Smooth muscle cell (in vitro differentiated cells): ENCODE measurements around the gene GBP5. TPM values are rescaled to one million over a fixed set of nuclear protein-coding genes. Genes with fewer than 3 reads are reported as not detected.

Source experiments
- DNase-seq: peaks from one replicate; lab custom pipeline; 2025; ENCODE audit not compliant: unreplicated experiment; lab: John Stamatoyannopoulos, UW
- H2AFZ ChIP-seq: fragments of 200-600 bp; sonication (generic); 2 replicates; pipeline ENCODE4 v1.6.0; 2016; ENCODE audit warnings: antibody characterized with exemption, low read depth, mild to moderate bottlenecking
- H3F3A ChIP-seq: fragments of 200-600 bp; sonication (generic); 2 replicates; pipeline ENCODE4 v1.6.0; 2017; ENCODE audit warnings: antibody characterized with exemption, low read depth
- H3K27ac ChIP-seq: fragments of 200-600 bp; sonication (generic); 2 replicates; pipeline ENCODE4 v1.5.1; 2016; ENCODE audit warnings: low read depth, mild to moderate bottlenecking
- H3K27me3 ChIP-seq: fragments of 200-600 bp; sonication (generic); 2 replicates; pipeline ENCODE4 v1.6.1; 2016; ENCODE audit warnings: low read depth, mild to moderate bottlenecking
- H3K36me3 ChIP-seq: fragments of 200-600 bp; sonication (generic); 2 replicates; pipeline ENCODE4 v1.5.1; 2016; ENCODE audit warnings: low read depth
- H3K4me1 ChIP-seq: fragments of 200-600 bp; sonication (generic); 2 replicates; pipeline ENCODE4 v1.5.1; 2016; ENCODE audit warnings: low read depth
- H3K4me2 ChIP-seq: fragments of 200-600 bp; sonication (generic); 2 replicates; pipeline ENCODE4 v1.6.0; 2016; ENCODE audit warnings: mild to moderate bottlenecking
- H3K4me3 ChIP-seq: fragments of 200-600 bp; sonication (generic); 2 replicates; pipeline ENCODE4 v1.5.1; 2016; ENCODE audit warnings: mild to moderate bottlenecking
- H3K79me2 ChIP-seq: fragments of 200-600 bp; sonication (generic); 2 replicates; pipeline ENCODE4 v1.6.0; 2016; ENCODE audit warnings: low read depth, mild to moderate bottlenecking
- H3K9ac ChIP-seq: fragments of 200-600 bp; sonication (generic); 2 replicates; pipeline ENCODE4 v1.6.0; 2016; ENCODE audit warnings: low read depth
- H3K9me3 ChIP-seq: fragments of 200-600 bp; sonication (generic); replicated peaks from 2 replicates; pipeline ENCODE4 v1.5.1; 2016; ENCODE audit warnings: low read depth
- H4K20me1 ChIP-seq: fragments of 200-600 bp; sonication (generic); 2 replicates; pipeline ENCODE4 v1.6.0; 2016; ENCODE audit warnings: low read depth
- WGBS: methylation state at CpG from one replicate; pipeline ENCODE4 v1.1.7; 2016; ENCODE audit warnings: low lambda C conversion rate; 5-methylcytosine and 5-hydroxymethylcytosine counted together
- polyA plus RNA-seq: library from polyadenylated mRNA; unstranded; fragments of >200 nt; fragmentation: Nextera tagmentation; extraction: Ambion mirVana; gene quantifications from 2 replicates; pipeline ENCODE4 v1.2.1, GENCODE V29; 2016
- total RNA-seq: library from RNA; depleted of rRNA; stranded (reverse); fragments of >200 nt; gene quantifications from 2 replicates; pipeline ENCODE4 v1.2.3, GENCODE V29; 2014
- TF ChIP-seq, protein P1 (sequence below): fragments of 200-600 bp; sonication (generic); IDR thresholded peaks from 2 replicates; pipeline ENCODE4 v1.5.1; 2017; ENCODE audit warnings: borderline replicate concordance, mild to moderate bottlenecking, antibody characterized with exemption; ENCODE audit not compliant: insufficient read depth, poor library complexity, severe bottlenecking

GBP5 gene
- total and polyA plus RNA-seq, 2 experiments from 2014 or later = not detected

DNA sequence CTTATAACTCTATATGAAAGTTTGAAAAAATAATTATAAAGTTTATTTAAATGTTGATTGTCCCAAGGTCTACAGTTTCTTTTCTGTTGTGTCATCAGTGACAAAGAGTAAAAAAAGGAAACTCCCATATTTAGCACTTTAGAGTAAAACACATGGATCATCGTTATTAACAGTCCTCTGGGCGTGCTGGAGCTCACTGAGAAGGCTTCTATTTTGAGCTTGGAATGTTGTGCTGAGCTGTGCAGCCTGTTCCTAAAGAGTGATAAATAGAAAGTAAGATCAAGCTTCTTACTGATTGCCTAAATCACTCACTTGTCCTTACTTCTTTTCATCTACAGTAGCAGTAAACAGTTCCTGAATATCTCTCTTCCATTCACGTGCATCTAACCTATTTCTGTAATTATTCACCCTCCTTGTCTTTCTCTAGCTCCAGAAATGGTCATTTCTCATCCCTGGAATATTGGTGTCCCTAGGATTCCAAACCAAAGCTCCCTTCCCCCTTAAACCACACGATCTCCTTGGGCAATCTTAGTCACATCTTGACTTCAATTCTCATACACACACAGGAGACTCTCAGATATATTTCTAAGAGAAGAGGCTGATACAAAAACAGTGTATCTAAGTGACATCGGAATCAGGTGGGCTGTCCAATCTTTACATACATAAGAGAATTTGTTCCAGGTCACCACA lies 11.9 kb downstream of the GBP5 start:
- Histone ChIP-seq H3F3A (peaks cover 10% of the 10 kb centered on the region), H2AFZ (no peak overlapping the region), H3K36me3 (no peaks in the 10 kb centered on the region), H3K79me2 (no peaks in the 10 kb centered on the region), H4K20me1 (no peaks in the 10 kb centered on the region), H3K9ac (no peak overlapping the region), H3K4me3 (no peak overlapping the region), H3K4me2 (peak overlapping the region; percentile 42), H3K9me3 (no peaks in the 10 kb centered on the region), H3K27me3 (no peaks in the 10 kb centered on the region), H3K4me1 (peaks cover 14% of the 10 kb centered on the region), H3K27ac (peak overlapping the region; percentile 20)
- 32% methylated on average over 5 of the region's 5 CpGs for WGBS
- TF ChIP-seq, protein P1, sequence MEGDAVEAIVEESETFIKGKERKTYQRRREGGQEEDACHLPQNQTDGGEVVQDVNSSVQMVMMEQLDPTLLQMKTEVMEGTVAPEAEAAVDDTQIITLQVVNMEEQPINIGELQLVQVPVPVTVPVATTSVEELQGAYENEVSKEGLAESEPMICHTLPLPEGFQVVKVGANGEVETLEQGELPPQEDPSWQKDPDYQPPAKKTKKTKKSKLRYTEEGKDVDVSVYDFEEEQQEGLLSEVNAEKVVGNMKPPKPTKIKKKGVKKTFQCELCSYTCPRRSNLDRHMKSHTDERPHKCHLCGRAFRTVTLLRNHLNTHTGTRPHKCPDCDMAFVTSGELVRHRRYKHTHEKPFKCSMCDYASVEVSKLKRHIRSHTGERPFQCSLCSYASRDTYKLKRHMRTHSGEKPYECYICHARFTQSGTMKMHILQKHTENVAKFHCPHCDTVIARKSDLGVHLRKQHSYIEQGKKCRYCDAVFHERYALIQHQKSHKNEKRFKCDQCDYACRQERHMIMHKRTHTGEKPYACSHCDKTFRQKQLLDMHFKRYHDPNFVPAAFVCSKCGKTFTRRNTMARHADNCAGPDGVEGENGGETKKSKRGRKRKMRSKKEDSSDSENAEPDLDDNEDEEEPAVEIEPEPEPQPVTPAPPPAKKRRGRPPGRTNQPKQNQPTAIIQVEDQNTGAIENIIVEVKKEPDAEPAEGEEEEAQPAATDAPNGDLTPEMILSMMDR = no peak
- no peak for DNase-seq

DNA sequence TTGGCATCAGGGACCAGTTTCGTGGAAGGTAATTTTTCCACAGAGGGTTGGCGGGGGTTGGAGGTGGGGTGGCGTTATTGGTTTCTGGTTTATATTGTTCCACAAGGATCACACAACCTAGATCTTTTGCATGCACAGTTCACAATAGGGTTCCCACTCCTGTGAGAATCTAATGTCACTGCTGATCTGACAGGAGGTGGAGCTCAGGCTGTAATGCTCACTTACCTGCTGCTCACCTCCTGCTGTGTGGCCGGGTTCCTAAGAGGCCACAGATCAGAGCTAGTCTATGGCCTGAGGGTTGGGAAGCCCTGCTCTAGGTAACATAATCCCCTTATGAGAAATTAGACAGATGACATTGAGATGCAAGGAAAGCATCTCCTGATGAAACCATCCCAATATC lies 12.6 kb downstream of the GBP5 start:
- no peak overlapping the region for H3K9ac ChIP-seq
- no peaks in the 10 kb centered on the region for H4K20me1 ChIP-seq
- H3K4me1 ChIP-seq = peaks cover 14% of the 10 kb centered on the region
- H3K4me2 ChIP-seq = peak overlapping the region; percentile 42
- no peak overlapping the region for H3K4me3 ChIP-seq
- 83% methylated on average over 4 of the region's 4 CpGs for WGBS
- TF ChIP-seq, protein P1 = no peak
- peak overlapping the region; percentile 20 for H3K27ac ChIP-seq
- no peaks in the 10 kb centered on the region for H3K36me3 ChIP-seq
- H3K27me3 ChIP-seq = no peaks in the 10 kb centered on the region
- H2AFZ ChIP-seq = no peak overlapping the region
- no peaks in the 10 kb centered on the region for H3K9me3 ChIP-seq
- H3F3A ChIP-seq = peaks cover 10% of the 10 kb centered on the region
- no peak for DNase-seq
- no peaks in the 10 kb centered on the region for H3K79me2 ChIP-seq

- no peak overlapping the region for H3K9ac ChIP-seq
- TF ChIP-seq, protein P1 = no peak
- H3K9me3 ChIP-seq = no peaks in the 10 kb centered on the region
- no peak overlapping the region for H3K4me2 ChIP-seq
- H3K4me1 ChIP-seq = peaks cover 14% of the 10 kb centered on the region
- no peak overlapping the region for H2AFZ ChIP-seq
- no peaks in the 10 kb centered on the region for H3K79me2 ChIP-seq
- 97% methylated on average over 11 of the region's 11 CpGs for WGBS
- DNase-seq = no peak
- no peaks in the 10 kb centered on the region for H3K36me3 ChIP-seq
- no peak overlapping the region for H3K4me3 ChIP-seq
- peaks cover 10% of the 10 kb centered on the region for H3F3A ChIP-seq
- H3K27me3 ChIP-seq = no peaks in the 10 kb centered on the region
- H3K27ac ChIP-seq = no peak overlapping the region
- H4K20me1 ChIP-seq = no peaks in the 10 kb centered on the region
Measured at GRCh38 chr1:89259283-89259971, 13.2 kb downstream of the GBP5 start.
